DLD1 (cell line): ENCODE data around the gene ZNF506.
"Not testable (repeated sequence)": the region's sequence is repeated elsewhere in the genome, so short reads cannot be mapped to it uniquely, and the experiment has no call there.

Experiments used
- in situ Hi-C: cut with HindIII; loops from 2 replicates; pipeline ENCODE4 v1.10.0; 2017; ENCODE audit warnings: low sequenced_read_pairs

Gene ZNF506

GRCh38 chr19:19746286-19747213 is 75.0 kb downstream of the ZNF506 start:
- in situ Hi-C loops: no loop called here

- in situ Hi-C loops: no loop called here
Observed at GRCh38 chr19:19745496-19746285, 75.9 kb downstream of the ZNF506 start.

DNA sequence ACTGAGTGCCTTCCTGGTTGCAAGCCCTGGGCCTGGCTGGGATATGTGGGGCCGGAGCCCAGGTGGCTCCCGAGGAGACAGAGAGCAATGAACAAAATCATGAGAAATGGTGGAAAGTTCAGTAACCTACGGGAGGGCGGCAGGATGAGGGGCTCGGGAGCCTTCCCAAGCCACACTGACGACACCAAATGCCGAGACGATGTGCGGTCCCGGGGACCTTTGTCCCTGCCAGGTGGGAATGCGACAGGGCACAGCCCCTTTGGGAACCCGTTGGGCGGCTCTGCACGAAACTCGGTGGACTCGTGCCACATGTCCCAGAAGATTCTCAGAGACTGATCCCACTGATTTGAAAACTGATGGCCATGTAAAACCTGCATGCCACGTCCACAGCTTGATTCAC is 76.9 kb downstream of the ZNF506 start:
- in situ Hi-C loops: no loop called here

GRCh38 chr19:19743921-19744320 is 77.6 kb downstream of the ZNF506 start:
- in situ Hi-C loops: not testable (repeated sequence)

GRCh38 chr19:19743176-19743575 is 78.4 kb downstream of the ZNF506 start:
- in situ Hi-C loops: no loop called here

GRCh38 chr19:19742773-19743172 is 78.8 kb downstream of the ZNF506 start:
- in situ Hi-C loops: no loop called here
